HUES6 (cell line): ENCODE measurements around the gene CCL4.
"Not testable (repeated sequence)": the region's sequence is repeated elsewhere in the genome, so short reads cannot be mapped to it uniquely, and the experiment has no call there.

Experiments used
- H3K27ac ChIP-seq: 2 replicates; pipeline ENCODE4 v1.7.0; 2013; ENCODE audit warnings: low read depth, mild to moderate bottlenecking, low read length, inconsistent platforms
- H3K27me3 ChIP-seq: 2 replicates; pipeline ENCODE4 v1.6.1; 2013; ENCODE audit warnings: low read length; ENCODE audit not compliant: control insufficient read depth, insufficient read depth
- H3K36me3 ChIP-seq: 2 replicates; pipeline ENCODE4 v1.6.1; 2013; ENCODE audit warnings: low read length; ENCODE audit not compliant: control insufficient read depth, insufficient read depth
- H3K4me1 ChIP-seq: 2 replicates; pipeline ENCODE4 v1.6.1; 2013; ENCODE audit warnings: low read length; ENCODE audit not compliant: control insufficient read depth, insufficient read depth
- H3K4me3 ChIP-seq: 2 replicates; pipeline ENCODE4 v1.5.1; 2013; ENCODE audit warnings: low read depth, low read length
- H3K9ac ChIP-seq: one replicate; pipeline ENCODE4 v1.6.1; 2013; ENCODE audit warnings: mild to moderate bottlenecking, low read length
- H3K9me3 ChIP-seq: 2 replicates; pipeline ENCODE4 v1.6.1; 2013; ENCODE audit warnings: low read depth, low read length; ENCODE audit not compliant: control insufficient read depth, insufficient read depth

CCL4 gene

GRCh38 chr17:36103401-36103975, at the start of gene CCL4:
CCL4 (plus strand) TSS chr17:36103827; CDS start chr17:36103906, 79 bp downstream.
- not testable (repeated sequence) for H3K9me3 ChIP-seq, H3K4me3 ChIP-seq, H3K4me1 ChIP-seq, H3K27me3 ChIP-seq, H3K27ac ChIP-seq, H3K36me3 ChIP-seq, H3K9ac ChIP-seq

GRCh38 chr17:36055171-36055570, 48.5 kb upstream of the CCL4 start:
- Histone ChIP-seq H3K9me3 (peaks cover 2% of the 10 kb centered on the region; the same call in 1 of the 2 replicates), H3K36me3 (no peaks in the 10 kb centered on the region), H3K27me3 (no peaks in the 10 kb centered on the region), H3K27ac (no peak overlapping the region), H3K4me1 (no peaks in the 10 kb centered on the region), H3K9ac (no peak overlapping the region), H3K4me3 (no peak overlapping the region)

GRCh38 chr17:36055921-36056520, 47.6 kb upstream of the CCL4 start:
- Histone ChIP-seq H3K4me3 (no peak overlapping the region), H3K4me1 (no peaks in the 10 kb centered on the region), H3K27me3 (no peaks in the 10 kb centered on the region), H3K9ac (no peak overlapping the region), H3K9me3 (no peaks in the 10 kb centered on the region), H3K36me3 (no peaks in the 10 kb centered on the region), H3K27ac (no peak overlapping the region)

GRCh38 chr17:36057911-36058310, 45.7 kb upstream of the CCL4 start:
- H3K4me3 ChIP-seq, result no peak overlapping the region
- H3K9me3 ChIP-seq, result no peaks in the 10 kb centered on the region
- no peaks in the 10 kb centered on the region for H3K27me3 ChIP-seq

GRCh38 chr17:36059406-36059805, 44.2 kb upstream of the CCL4 start:
- Histone ChIP-seq H3K4me1 (no peaks in the 10 kb centered on the region), H3K4me3 (no peak overlapping the region), H3K36me3 (no peaks in the 10 kb centered on the region), H3K9ac (no peak overlapping the region), H3K27ac (no peak overlapping the region), H3K27me3 (no peaks in the 10 kb centered on the region), H3K9me3 (no peaks in the 10 kb centered on the region)

More at GRCh38 chr17:36057911-36058310, 45.7 kb upstream of the CCL4 start:
- H3K27ac ChIP-seq, result no peak overlapping the region
- H3K4me1 ChIP-seq, result no peaks in the 10 kb centered on the region
- no peaks in the 10 kb centered on the region for H3K36me3 ChIP-seq
- no peak overlapping the region for H3K9ac ChIP-seq

GRCh38 chr17:36060816-36061215, 42.8 kb upstream of the CCL4 start:
- no peaks in the 10 kb centered on the region for H3K4me1 ChIP-seq
- no peak overlapping the region for H3K9ac ChIP-seq
- no peaks in the 10 kb centered on the region for H3K9me3 ChIP-seq
- no peak overlapping the region for H3K27ac ChIP-seq
- H3K36me3 ChIP-seq, result no peaks in the 10 kb centered on the region
- H3K27me3 ChIP-seq, result no peaks in the 10 kb centered on the region
- H3K4me3 ChIP-seq, result no peak overlapping the region

- H3K9me3 ChIP-seq, result no peaks in the 10 kb centered on the region
- no peak within 1 kb of the TSS for H3K4me3 ChIP-seq
- H3K4me1 ChIP-seq, result no peaks in the 10 kb centered on the region
- no peaks in the 10 kb centered on the region for H3K36me3 ChIP-seq
- no peak within 1 kb of the TSS for H3K9ac ChIP-seq
- no peak within 1 kb of the TSS for H3K27ac ChIP-seq
- H3K27me3 ChIP-seq, result no peaks in the 10 kb centered on the region
Observed at GRCh38 chr17:36063786-36064541, 39.7 kb upstream of the CCL4 start, which contains the start of gene CCL18. CCL18 (plus strand) TSS chr17:36064272; CDS start chr17:36064343, 71 bp downstream.

- no peak overlapping the region for H3K9ac ChIP-seq
- H3K27me3 ChIP-seq, result no peaks in the 10 kb centered on the region
- H3K36me3 ChIP-seq, result no peaks in the 10 kb centered on the region
- H3K27ac ChIP-seq, result no peak overlapping the region
- no peaks in the 10 kb centered on the region for H3K9me3 ChIP-seq
- no peak overlapping the region for H3K4me3 ChIP-seq
- H3K4me1 ChIP-seq, result no peaks in the 10 kb centered on the region
Observed at GRCh38 chr17:36066365-36066985, 37.2 kb upstream of the CCL4 start.

GRCh38 chr17:36068524-36068923, 35.1 kb upstream of the CCL4 start:
- Histone ChIP-seq H3K36me3 (no peaks in the 10 kb centered on the region), H3K27me3 (no peaks in the 10 kb centered on the region), H3K27ac (no peak overlapping the region), H3K4me3 (no peak overlapping the region), H3K9ac (no peak overlapping the region), H3K4me1 (no peaks in the 10 kb centered on the region), H3K9me3 (no peaks in the 10 kb centered on the region)

- Histone ChIP-seq H3K4me1 (no peaks in the 10 kb centered on the region), H3K4me3 (no peak overlapping the region), H3K9ac (no peak overlapping the region), H3K9me3 (no peaks in the 10 kb centered on the region), H3K36me3 (no peaks in the 10 kb centered on the region), H3K27me3 (no peaks in the 10 kb centered on the region), H3K27ac (no peak overlapping the region)
Observed at GRCh38 chr17:36069136-36069535, 34.5 kb upstream of the CCL4 start.

GRCh38 chr17:36070427-36070826, 33.2 kb upstream of the CCL4 start:
- no peaks in the 10 kb centered on the region for H3K4me1 ChIP-seq
- H3K36me3 ChIP-seq, result no peaks in the 10 kb centered on the region
- H3K27me3 ChIP-seq, result no peaks in the 10 kb centered on the region
- no peak overlapping the region for H3K4me3 ChIP-seq
- H3K9me3 ChIP-seq, result no peaks in the 10 kb centered on the region
- H3K9ac ChIP-seq, result no peak overlapping the region
- no peak overlapping the region for H3K27ac ChIP-seq
